GM21529 (cell line): ENCODE results near the gene HCRT.
"Not testable (repeated sequence)": the region's sequence is repeated elsewhere in the genome, so short reads cannot be mapped to it uniquely, and the experiment has no call there.

Experiments
- ATAC-seq: cut with Tn5 transposase; IDR thresholded peaks from one replicate; pipeline ENCODE4 v1.9.1; 2021; ENCODE audit not compliant: unreplicated experiment

The HCRT gene, protein sequence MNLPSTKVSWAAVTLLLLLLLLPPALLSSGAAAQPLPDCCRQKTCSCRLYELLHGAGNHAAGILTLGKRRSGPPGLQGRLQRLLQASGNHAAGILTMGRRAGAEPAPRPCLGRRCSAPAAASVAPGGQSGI

DNA sequence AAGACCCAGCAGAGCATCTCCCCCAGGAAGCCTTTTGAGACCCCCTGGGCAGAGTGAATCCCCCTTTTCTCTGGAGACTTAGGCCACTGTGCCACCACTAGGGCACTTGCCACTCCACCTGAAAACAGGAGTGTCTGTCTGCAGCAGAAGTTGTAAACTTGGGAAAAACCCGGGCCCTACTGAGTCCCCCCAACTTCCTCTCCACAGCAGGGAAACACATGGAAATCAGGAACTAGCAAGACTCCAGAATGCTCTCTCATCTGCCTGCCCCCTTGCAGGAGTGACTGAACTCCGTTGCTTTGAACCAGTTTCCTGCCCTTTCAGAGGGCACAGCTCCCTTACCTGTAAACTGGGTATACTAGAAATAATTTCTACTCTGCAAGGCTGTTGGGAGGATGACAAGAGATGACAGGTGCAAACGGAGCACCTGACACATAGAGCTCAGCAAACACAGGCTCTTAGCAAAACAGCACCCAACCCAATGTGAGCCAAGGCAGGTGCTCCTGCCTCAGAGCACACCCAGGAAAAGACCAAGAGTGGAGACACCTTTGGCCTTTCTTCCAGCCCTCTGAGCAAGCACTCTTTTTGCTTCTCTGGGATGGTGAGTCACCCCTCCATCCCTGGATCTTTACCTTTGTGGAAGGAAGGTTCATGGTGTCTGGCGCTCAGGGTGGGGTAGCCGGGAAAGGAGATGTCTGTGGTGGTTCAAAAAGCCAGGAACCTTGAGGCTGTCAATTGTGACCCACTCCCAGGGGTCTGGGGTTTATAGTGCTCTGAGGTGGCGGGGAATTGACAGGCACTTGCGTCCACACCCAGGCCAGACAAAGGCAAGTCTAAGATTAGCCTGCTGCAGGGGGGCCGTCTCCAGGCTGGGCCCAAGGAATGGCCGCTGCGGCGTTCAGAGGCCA, at the start of gene HCRT:
TSS of gene HCRT (minus strand) at position 740 of the 908 bp plus-strand sequence. CDS start at position 653, 87 bp downstream.
- no peak for ATAC-seq

DNA sequence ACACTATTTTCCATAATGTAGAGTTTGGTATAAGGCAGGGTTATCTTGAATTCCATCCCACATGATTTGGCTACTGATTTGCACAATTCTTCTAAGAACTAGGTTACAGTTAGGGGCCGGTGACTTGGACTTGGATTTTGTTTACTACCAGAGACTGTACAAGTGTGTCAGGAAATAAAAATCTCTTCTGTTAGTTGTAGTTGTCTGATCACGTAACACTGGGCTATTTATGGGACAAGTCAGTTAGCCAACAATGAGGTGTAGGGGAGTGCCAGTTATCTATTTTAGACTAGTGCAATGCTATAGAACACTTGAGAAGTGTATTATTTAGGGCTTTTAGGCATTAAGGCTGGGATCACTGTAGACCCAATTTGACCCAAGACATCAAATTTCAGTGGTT, 48.7 kb upstream of the HCRT start:
- no peak for ATAC-seq

DNA sequence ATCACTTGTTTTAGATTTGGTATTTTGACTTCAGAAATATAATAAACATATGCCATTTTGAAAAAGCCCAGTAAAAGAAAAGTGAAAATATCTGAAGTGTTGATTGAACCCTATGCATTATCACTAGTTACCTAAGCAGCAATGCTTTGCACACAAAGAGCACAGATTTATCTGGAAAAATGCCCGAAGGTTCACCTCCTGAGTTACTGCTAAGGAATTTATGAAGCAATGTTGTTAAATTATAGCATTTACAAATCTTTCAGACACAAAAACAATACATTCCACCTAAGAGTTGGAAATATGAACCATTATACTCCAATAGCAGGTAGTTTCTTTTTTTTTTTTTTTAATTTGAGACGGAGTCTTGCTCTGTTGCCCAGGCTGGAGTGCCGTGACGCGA, 47.9 kb upstream of the HCRT start:
- ATAC-seq = no peak

DNA sequence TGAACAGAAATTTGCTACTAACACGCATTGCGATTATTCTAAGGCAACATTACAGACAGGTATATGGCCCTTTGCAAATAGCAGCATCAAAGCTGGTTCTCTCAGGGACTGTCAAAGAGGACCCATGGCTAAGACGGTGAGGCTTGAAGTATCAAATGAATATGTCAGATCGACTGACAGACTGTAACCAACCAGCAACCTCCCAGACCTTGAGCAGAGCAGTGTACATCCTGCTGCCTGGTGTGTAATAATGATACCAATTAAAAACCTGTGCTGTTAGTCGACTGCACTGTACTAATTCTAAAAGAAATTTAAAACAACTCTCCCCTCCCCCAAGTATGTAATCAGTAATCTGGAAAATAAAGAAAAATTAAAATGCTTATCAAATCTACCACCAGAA, 45.0 kb upstream of the HCRT start:
- no peak for ATAC-seq

DNA sequence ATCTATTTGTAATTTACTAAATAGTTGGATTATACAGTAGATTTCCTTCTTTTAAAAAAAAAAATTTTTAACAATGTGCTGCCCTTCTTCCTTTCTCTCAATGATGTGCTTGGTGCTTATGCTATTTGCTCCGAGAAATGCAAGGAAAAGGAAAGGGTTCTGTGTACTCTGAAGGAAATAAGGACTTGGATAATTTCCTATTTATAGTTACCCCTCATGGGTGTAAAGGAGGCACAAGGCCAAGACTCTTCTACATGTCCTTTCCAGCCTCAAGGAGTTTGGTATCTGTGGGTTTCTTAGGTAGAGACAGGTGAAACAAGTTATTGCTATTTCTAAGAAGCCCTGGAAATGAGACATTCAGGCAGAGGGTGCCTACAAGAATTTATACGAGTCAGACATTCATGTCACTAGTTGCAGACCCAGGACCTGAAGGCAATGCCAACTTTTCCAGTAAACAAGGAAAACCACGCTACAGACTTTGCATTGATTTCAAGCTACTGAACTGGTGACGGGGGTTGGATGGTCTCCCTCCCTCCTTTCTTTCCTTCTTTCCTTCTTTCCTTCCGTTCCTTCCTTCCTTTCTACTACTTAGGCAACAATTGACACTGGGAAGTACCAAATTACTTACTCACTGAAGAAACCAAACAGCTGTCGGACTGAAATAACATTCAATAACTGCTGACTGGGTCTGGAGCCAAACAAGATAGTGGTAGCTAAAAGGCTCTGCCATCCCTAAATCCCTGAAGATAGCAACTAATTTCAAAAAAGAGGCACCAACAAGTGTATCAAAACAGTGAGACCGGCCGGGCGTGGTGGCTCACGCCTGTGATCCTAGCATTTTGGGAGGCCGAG, 42.8 kb upstream of the HCRT start:
- ATAC-seq = no peak

GRCh38 chr17:42225646-42226045, 40.4 kb upstream of the HCRT start:
- ATAC-seq = no peak

- ATAC-seq = no peak
These were observed 39.4 kb upstream of the HCRT start for GRCh38 chr17:42224651-42225050.

DNA sequence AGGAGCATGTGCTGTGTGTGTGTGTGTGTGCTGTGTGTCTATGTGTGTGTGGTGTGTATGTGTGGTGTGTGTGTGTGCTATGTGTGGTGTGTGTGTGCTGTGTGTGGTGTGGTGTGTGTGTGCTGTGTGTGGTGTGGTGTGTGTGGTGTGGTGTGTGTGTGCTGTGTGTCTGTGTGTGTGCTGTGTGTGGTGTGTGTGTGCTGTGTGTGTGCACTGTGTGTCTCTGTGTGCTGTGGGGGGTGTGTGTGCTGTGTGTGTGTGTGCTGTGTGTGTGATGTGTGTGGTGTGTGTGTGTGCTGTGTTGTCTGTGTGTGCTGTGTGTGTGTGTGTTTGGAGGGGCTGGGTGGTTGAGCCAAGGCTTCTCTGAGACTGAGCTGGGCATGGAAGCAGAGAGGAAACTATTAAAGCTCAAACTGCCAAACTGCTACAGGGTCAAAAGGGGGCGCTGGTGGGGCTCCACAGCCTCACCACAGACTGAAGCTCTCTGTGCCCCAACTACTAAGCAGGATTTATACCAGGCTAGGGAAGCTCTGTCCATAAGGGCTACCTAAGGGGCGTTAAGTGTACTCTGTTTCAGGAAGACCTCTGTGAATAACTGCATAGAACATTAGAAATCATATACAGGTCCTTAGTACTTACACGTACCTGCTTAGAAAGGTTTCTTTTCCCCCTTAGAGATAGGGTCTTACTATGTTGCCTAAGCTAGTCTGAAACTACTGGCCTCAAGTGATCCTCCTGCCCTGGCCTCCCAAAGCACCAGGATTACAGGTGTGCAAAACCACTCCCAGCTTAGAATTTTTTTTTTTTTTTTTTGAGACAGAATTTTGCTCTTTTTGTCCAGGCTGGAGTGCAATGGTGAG, 36.9 kb upstream of the HCRT start:
- ATAC-seq = no peak

DNA sequence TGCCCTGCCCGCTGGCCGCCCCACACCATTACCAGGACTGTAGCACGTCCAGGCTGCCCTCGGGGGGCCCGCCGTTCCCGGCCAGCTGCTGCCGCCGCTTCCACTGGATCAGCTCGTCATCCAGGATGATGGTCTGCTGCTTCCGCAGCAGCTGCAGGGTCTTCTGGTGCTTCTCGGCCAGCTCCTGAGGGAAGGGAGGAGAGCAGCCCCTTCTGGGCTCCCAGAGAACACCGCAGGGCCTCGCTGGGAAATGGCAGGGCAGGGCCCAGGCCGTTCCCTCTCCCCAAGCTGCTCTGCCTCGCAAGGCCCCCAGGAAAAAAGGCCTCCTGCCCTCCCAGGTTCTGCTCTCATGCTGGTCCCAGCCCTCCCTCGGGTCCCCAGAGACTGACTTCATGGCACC, 34.0 kb upstream of the HCRT start:
- ATAC-seq = not testable (repeated sequence)

GRCh38 chr17:42214156-42214555, 28.9 kb upstream of the HCRT start:
- no peak for ATAC-seq

GRCh38 chr17:42212382-42212781, 27.1 kb upstream of the HCRT start:
- no peak for ATAC-seq

DNA sequence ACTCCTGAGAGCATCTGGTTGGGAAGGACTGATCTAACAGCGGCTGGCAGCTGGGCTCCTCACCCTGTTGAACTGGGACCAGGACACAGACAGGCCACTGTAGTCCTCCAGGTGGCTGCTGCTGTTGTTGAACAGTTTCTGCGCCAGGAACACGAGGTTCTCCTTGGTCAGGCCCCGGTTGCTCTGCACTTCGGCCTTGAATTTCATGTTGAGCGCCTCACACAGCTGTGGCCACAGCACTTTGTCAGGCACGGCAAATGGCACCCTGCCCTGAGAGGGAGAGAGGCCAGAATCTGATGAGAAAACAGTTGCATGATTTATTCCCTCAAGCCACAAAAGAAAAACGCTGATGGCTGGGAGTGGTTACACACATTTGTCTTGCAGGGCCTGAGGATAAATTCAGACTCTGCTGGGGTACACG, 26.7 kb upstream of the HCRT start:
- ATAC-seq = not testable (repeated sequence)

- ATAC-seq = no peak
These were observed 24.8 kb upstream of the HCRT start for GRCh38 chr17:42210046-42210445.

- not testable (repeated sequence) for ATAC-seq
These were observed 20.9 kb upstream of the HCRT start for GRCh38 chr17:42206153-42206612.

GRCh38 chr17:42203354-42203753, 18.1 kb upstream of the HCRT start:
- ATAC-seq = no peak

- no peak for ATAC-seq
These were observed 17.4 kb upstream of the HCRT start for GRCh38 chr17:42202696-42203095.

- ATAC-seq = no peak
These were observed 16.9 kb upstream of the HCRT start for GRCh38 chr17:42202159-42202558.

DNA sequence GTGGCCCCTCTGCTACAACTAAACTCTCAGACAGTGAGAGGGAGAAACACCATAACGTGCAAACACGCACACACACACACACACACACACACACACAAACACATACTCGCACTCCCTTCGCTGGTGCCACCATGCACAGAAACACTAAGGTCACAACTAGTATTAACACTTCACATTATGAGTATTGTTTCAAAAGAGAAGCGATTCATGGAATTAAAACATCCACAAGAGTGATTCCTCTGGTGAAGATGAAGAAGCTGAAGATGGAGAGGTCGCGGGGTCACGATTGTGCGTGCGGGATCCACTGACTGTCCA, 16.2 kb upstream of the HCRT start:
- no peak for ATAC-seq

- ATAC-seq = no peak
These were observed 15.6 kb upstream of the HCRT start for GRCh38 chr17:42200706-42201457.

DNA sequence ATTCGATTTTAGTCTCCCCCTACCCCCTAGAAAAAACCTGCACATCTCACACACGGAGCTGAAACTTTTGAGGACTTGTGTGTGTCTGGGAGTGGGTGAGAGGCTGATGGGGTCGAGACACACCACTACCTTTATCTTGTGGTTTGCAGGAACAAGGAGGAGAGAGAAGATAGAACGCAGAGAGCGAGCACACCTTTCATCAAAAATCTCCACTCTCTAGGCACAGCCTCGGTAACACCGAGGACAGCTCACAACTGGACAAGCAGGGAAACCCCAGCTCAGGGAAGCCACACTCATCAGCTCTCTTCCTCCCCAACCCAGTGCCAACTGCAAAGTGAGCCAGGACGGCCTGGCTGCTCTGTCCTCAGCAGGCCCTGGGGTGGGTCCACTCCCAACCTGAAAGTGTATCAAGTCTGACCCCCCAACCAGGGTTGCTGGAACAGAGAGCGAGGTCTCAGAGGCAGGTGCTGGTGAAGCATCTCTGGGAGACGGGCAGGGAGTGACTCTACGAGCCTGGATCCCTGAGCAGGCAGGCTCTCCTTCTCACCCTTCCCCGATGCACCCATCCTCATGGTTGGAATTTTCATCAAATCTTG, 14.3 kb upstream of the HCRT start:
- ATAC-seq = no peak
